SJCRH30 (cell line): ENCODE results near the gene CDC42EP4. TPM values are rescaled to one million over a fixed set of nuclear protein-coding genes. Genes with fewer than 3 reads are reported as not detected.
A peak's percentile ranks its signal among the peaks of the same experiment; 100 is the strongest.

Source experiments
- DNase-seq, 2 experiments: peaks; one replicate each; pipeline ENCODE4 v3.0.0-alpha.2; 2015 to 2020
- H3K27ac ChIP-seq: fragments of 250-450 bp; sonication (Bioruptor Pico); 2 replicates; pipeline ENCODE4 v1.5.1; 2020; ENCODE audit warnings: mild to moderate bottlenecking, moderate library complexity
- H3K27me3 ChIP-seq: fragments of 250-450 bp; sonication (Bioruptor Pico); 2 replicates; pipeline ENCODE4 v1.5.1; 2020; ENCODE audit warnings: mild to moderate bottlenecking, moderate library complexity
- H3K36me3 ChIP-seq: fragments of 250-450 bp; sonication (Bioruptor Pico); 2 replicates; pipeline ENCODE4 v1.5.1; 2020; ENCODE audit warnings: mild to moderate bottlenecking, moderate library complexity
- H3K4me1 ChIP-seq: fragments of 250-450 bp; sonication (Bioruptor Pico); 2 replicates; pipeline ENCODE4 v1.5.1; 2020; ENCODE audit warnings: mild to moderate bottlenecking, moderate library complexity
- H3K4me3 ChIP-seq: fragments of 250-450 bp; sonication (Bioruptor Pico); 2 replicates; pipeline ENCODE4 v1.5.1; 2020; ENCODE audit warnings: mild to moderate bottlenecking, moderate library complexity
- H3K9me3 ChIP-seq: fragments of 250-450 bp; sonication (Bioruptor Pico); replicated peaks from 2 replicates; pipeline ENCODE4 v1.5.1; 2020; ENCODE audit warnings: mild to moderate bottlenecking, moderate library complexity
- total RNA-seq: library from RNA; depleted of rRNA; stranded (reverse); fragments of >200 nt; shearing (Covaris generic); gene quantifications from 2 replicates; pipeline ENCODE4 v1.2.3, GENCODE V29; 2014

Gene CDC42EP4
- total RNA-seq, 1 experiment from 2014 or later: 21.7 TPM

DNA sequence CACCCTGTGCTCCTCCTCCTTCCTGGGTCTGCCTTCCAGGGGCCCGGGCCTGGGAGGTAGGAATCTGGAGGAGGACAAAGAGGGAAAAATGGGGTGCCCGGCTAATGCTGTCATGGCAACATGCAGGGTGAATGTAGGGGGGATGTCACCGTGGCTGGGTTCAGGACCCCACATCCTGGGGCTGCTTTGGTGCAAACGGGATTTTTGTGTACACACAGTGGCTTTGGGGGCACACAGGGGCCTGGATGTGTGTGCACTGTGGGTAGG lies 37.0 kb upstream of the CDC42EP4 start:
- no peaks in the 10 kb centered on the region for H3K36me3 ChIP-seq
- no peak overlapping the region for H3K4me3 ChIP-seq
- H3K4me1 ChIP-seq: peaks cover 29% of the 10 kb centered on the region
- H3K27ac ChIP-seq: peak overlapping the region; percentile 71
- no peaks in the 10 kb centered on the region for H3K9me3 ChIP-seq
- no peak for DNase-seq
- H3K27me3 ChIP-seq: no peaks in the 10 kb centered on the region

DNA sequence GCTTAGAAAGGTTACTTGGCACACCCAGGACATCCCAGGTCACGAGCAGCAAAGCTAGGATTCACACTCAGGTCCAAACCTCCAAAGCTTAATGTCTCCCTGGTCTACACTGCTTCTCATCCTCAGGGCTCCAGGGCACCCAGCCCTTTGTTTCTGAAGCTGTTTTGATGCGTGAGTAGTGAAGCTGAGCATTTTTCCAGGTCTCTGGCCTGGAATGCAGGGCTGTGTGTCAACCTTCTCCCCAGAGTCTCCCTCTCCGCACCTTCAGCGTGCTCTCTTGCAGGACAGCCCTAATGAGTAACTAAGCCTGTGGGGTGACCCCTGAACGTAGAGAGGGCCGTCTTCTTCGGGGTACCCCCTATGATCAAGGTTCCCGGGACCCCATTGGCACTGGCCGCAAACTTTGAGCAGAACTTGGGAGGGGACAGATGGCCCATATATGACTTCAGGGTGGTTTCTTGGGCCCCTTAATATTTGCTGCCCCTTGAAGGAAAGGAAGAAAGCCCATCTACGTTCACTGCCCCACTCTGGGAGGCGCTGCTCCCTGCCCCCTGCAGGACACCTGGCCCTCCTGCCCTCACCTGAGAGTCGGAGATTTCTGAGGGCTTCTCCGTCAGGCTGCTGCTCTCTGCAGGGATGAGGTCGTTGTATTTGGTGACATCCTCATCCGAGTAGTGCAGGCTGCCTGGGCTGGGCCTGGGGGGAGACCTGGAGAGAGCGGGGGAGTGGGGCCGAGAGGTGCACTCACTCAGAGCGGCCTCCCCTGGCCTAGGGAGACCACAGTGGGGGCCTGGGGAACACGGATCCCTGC lies 36.4 kb upstream of the CDC42EP4 start:
- H3K36me3 ChIP-seq: no peaks in the 10 kb centered on the region
- no peaks in the 10 kb centered on the region for H3K9me3 ChIP-seq
- peak overlapping the region; percentile 71 for H3K27ac ChIP-seq
- no peak for DNase-seq
- peaks cover 32% of the 10 kb centered on the region for H3K4me1 ChIP-seq
- H3K27me3 ChIP-seq: no peaks in the 10 kb centered on the region
- H3K4me3 ChIP-seq: no peak overlapping the region

GRCh38 chr17:73347351-73347750 lies 35.5 kb upstream of the CDC42EP4 start:
- Histone ChIP-seq H3K36me3 (no peaks in the 10 kb centered on the region), H3K4me1 (peaks cover 38% of the 10 kb centered on the region), H3K4me3 (no peak overlapping the region), H3K9me3 (no peaks in the 10 kb centered on the region), H3K27me3 (no peaks in the 10 kb centered on the region), H3K27ac (no peak overlapping the region)
- no peak for DNase-seq

GRCh38 chr17:73346501-73347162 lies 34.8 kb upstream of the CDC42EP4 start:
- no peak for DNase-seq
- no peaks in the 10 kb centered on the region for H3K27me3 ChIP-seq
- no peaks in the 10 kb centered on the region for H3K9me3 ChIP-seq
- peaks cover 43% of the 10 kb centered on the region for H3K4me1 ChIP-seq
- H3K36me3 ChIP-seq: no peaks in the 10 kb centered on the region
- no peak overlapping the region for H3K4me3 ChIP-seq
- H3K27ac ChIP-seq: no peak overlapping the region

- DNase-seq: peak; percentile 68 to 75
- no peaks in the 10 kb centered on the region for H3K36me3 ChIP-seq
- peak overlapping the region; percentile 92 for H3K27ac ChIP-seq
- H3K4me1 ChIP-seq: peaks cover 40% of the 10 kb centered on the region
- no peaks in the 10 kb centered on the region for H3K9me3 ChIP-seq
- no peaks in the 10 kb centered on the region for H3K27me3 ChIP-seq
- H3K4me3 ChIP-seq: peak overlapping the region; percentile 29
Observed at GRCh38 chr17:73343739-73344454, 32.1 kb upstream of the CDC42EP4 start.

DNA sequence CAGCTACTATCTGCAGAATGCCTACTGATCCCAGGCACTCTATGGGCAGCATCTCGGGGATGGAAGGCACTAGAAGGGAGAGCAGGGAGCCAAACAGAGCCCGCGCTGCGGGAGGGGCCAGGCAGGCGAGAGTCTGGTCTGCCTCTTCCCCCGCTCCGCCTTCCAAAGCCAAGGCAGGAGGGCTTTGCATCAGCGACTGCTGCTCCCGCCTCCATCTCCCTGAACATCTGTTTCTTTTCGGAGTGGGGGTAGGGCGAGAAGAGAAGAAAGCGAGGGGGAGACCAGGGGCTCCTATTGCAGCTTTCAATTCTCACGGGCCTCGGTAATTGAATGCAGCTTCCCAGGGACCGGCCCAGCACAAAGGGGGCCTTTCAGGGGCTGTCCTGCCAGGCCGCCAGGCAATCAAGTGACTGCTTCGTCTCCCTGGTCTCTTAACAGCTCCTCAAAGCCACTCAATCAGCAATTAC lies 31.4 kb upstream of the CDC42EP4 start:
- Histone ChIP-seq H3K27ac (peak overlapping the region; percentile 92), H3K36me3 (no peaks in the 10 kb centered on the region), H3K9me3 (no peaks in the 10 kb centered on the region), H3K27me3 (no peaks in the 10 kb centered on the region), H3K4me1 (peaks cover 33% of the 10 kb centered on the region), H3K4me3 (peak overlapping the region; percentile 29)
- peak; percentile 99 for DNase-seq

- peak overlapping the region; percentile 92 for H3K27ac ChIP-seq
- DNase-seq: peak; percentile 90 to 91
- peaks cover 33% of the 10 kb centered on the region for H3K4me1 ChIP-seq
- H3K9me3 ChIP-seq: no peaks in the 10 kb centered on the region
- no peaks in the 10 kb centered on the region for H3K36me3 ChIP-seq
- H3K27me3 ChIP-seq: no peaks in the 10 kb centered on the region
- peak overlapping the region; percentile 29 for H3K4me3 ChIP-seq
Observed at GRCh38 chr17:73342541-73343167, 30.9 kb upstream of the CDC42EP4 start.

GRCh38 chr17:73342050-73342522 lies 30.3 kb upstream of the CDC42EP4 start:
- Histone ChIP-seq H3K36me3 (no peaks in the 10 kb centered on the region), H3K27ac (peak overlapping the region; percentile 92), H3K9me3 (no peaks in the 10 kb centered on the region), H3K4me3 (peak overlapping the region; percentile 15), H3K4me1 (peaks cover 33% of the 10 kb centered on the region), H3K27me3 (no peaks in the 10 kb centered on the region)
- DNase-seq: peak; percentile 98

- DNase-seq: no peak
- Histone ChIP-seq H3K4me3 (no peak overlapping the region), H3K4me1 (peaks cover 33% of the 10 kb centered on the region), H3K27ac (peak overlapping the region; percentile 92), H3K27me3 (no peaks in the 10 kb centered on the region), H3K9me3 (no peaks in the 10 kb centered on the region), H3K36me3 (no peaks in the 10 kb centered on the region)
Observed at GRCh38 chr17:73341350-73342049, 29.7 kb upstream of the CDC42EP4 start.

GRCh38 chr17:73340093-73340596 lies 28.3 kb upstream of the CDC42EP4 start:
- peaks cover 33% of the 10 kb centered on the region for H3K4me1 ChIP-seq
- H3K36me3 ChIP-seq: no peaks in the 10 kb centered on the region
- H3K27ac ChIP-seq: no peak overlapping the region
- peak; percentile 63 to 81 for DNase-seq
- H3K27me3 ChIP-seq: no peaks in the 10 kb centered on the region
- H3K4me3 ChIP-seq: no peak overlapping the region
- H3K9me3 ChIP-seq: no peaks in the 10 kb centered on the region

DNA sequence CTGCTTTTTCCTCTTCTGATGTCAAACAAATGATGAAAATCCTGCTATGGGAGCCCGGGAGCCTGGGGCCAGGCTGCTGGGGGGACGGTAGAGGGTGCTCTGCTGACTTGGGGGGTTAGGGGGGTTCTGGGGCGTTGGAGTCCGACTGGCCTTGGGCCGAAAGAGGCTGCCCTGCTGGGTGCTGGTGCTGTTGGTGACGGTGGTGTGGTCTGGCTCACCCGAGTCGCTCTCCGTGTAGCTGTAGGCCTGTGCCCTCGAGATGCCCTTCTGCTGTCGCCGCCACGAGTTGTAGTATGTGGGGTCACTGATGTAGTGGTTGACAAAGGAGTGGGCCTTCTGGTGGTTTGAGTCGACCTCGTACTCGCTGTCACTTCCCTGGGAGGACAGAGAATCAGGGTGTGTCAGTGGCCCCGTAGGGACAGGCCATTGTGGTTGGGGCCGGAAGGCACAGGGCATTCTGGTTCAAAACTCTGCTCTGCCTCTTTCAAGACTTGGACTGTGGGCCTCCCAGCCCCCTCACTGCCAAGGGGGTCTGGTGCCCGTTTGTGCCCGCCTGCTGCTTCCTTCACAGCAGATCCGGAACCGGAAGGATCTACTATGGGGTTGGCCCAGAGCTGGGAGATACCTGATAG lies 26.9 kb upstream of the CDC42EP4 start:
- no peaks in the 10 kb centered on the region for H3K9me3 ChIP-seq
- no peak for DNase-seq
- no peaks in the 10 kb centered on the region for H3K36me3 ChIP-seq
- H3K27ac ChIP-seq: no peak overlapping the region
- peaks cover 21% of the 10 kb centered on the region for H3K4me1 ChIP-seq
- H3K4me3 ChIP-seq: no peak overlapping the region
- no peaks in the 10 kb centered on the region for H3K27me3 ChIP-seq

DNA sequence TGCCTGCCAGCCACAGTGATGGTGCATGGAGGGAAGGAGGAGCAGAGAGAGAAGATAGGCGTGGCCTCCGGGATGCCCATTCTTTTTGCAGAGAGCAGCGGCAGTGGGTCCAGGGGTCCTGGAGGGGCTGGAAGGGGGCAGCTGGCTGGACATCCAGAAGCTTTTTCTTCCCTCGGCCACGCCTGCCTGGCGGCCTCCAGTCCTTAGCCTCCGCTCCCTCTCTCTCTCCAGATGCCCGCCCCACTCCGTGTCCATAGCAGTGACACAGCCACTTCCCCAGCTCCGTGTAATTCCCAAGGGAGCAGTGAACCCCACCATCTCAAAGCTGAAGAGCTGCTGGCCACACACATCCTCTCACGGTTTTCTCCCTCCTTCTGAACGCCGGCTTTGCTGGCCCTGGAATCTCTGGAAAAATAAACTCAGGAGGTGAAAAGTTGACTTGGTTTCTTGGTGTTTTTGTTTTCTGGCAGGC lies 26.3 kb upstream of the CDC42EP4 start:
- no peak overlapping the region for H3K27ac ChIP-seq
- H3K4me3 ChIP-seq: no peak overlapping the region
- H3K4me1 ChIP-seq: peaks cover 19% of the 10 kb centered on the region
- peak; percentile 36 to 48 for DNase-seq
- no peaks in the 10 kb centered on the region for H3K27me3 ChIP-seq
- H3K36me3 ChIP-seq: no peaks in the 10 kb centered on the region
- H3K9me3 ChIP-seq: no peaks in the 10 kb centered on the region

DNA sequence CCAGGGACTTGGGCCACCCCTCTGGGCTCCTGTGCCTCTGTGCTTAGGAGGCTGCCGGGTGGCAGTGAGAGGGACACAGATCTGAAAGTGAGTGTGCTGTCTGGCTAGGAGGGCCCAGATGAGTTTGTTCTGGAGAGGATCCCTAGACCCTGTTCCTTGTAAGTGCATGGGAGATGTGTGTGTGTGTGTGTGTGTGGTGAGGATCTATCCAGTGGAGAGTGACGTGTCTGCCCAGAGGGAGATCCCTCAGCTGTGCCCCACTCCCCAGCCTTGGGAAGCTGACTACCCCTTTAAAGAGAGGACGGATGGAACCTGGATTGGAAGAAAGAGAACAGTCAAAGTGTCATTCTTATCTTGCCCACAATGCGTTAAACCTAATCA lies 25.5 kb upstream of the CDC42EP4 start:
- H3K27ac ChIP-seq: no peak overlapping the region
- H3K4me1 ChIP-seq: peaks cover 13% of the 10 kb centered on the region
- H3K27me3 ChIP-seq: no peaks in the 10 kb centered on the region
- no peak overlapping the region for H3K4me3 ChIP-seq
- H3K9me3 ChIP-seq: no peaks in the 10 kb centered on the region
- no peaks in the 10 kb centered on the region for H3K36me3 ChIP-seq
- DNase-seq: no peak
